ENCODE measurements around the gene ZNF292. TPM values are rescaled to one million over a fixed set of nuclear protein-coding genes. Genes with fewer than 3 reads are reported as not detected.
"Not testable (repeated sequence)": the region's sequence is repeated elsewhere in the genome, so short reads cannot be mapped to it uniquely, and the experiment has no call there.

ZNF292 gene
- total RNA-seq, 1 experiment from 2014 or later = 44.6 TPM

DNA sequence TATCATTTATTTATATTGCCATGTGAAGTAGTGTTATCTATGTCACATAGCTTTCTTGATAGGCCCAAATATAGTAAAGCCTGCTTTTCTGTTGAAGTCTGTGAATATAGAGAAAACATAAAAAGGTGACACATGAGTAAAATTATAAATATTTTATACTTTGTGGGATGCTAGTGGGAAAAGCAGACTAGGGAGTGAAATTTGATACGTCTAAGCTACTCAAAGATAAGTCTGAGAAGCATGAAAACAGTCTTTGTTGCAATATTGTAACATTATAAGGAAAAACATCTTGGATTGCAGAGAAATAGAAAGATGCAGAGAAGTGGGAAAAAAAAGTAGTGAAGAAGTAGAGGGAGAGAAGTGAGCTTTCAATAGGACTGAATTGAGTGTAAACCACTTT, 75.4 kb downstream of the ZNF292 start:
- H3K27ac Mint-ChIP-seq (ENCODE audit: unreplicated experiment) = no peak overlapping the region
- intact Hi-C loops (cut with micrococcal nuclease; ENCODE audit: unreplicated experiment) = loop anchor here (5.0 kb wide), 1 partner anchor 64 kb away; no protein-coding TSS in a partner anchor
- H3K9me3 Mint-ChIP-seq (ENCODE audit: low read depth, unreplicated experiment) = no peaks in the 10 kb centered on the region
- no peak for DNase-seq
- TF ChIP-seq, protein P1, sequence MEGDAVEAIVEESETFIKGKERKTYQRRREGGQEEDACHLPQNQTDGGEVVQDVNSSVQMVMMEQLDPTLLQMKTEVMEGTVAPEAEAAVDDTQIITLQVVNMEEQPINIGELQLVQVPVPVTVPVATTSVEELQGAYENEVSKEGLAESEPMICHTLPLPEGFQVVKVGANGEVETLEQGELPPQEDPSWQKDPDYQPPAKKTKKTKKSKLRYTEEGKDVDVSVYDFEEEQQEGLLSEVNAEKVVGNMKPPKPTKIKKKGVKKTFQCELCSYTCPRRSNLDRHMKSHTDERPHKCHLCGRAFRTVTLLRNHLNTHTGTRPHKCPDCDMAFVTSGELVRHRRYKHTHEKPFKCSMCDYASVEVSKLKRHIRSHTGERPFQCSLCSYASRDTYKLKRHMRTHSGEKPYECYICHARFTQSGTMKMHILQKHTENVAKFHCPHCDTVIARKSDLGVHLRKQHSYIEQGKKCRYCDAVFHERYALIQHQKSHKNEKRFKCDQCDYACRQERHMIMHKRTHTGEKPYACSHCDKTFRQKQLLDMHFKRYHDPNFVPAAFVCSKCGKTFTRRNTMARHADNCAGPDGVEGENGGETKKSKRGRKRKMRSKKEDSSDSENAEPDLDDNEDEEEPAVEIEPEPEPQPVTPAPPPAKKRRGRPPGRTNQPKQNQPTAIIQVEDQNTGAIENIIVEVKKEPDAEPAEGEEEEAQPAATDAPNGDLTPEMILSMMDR (IDR thresholded peaks at IDR 0.05; ENCODE audit: unreplicated experiment) = no peak
- CTCF ChIA-PET = no interaction called here
- no peak overlapping the region for H3K4me3 Mint-ChIP-seq (ENCODE audit: low read depth, unreplicated experiment)
- BruUV-seq (replicated peaks) = no TSS peak
- H3K36me3 Mint-ChIP-seq (ENCODE audit: insufficient read depth, unreplicated experiment) = peaks cover 5% of the 10 kb centered on the region
- no peaks in the 10 kb centered on the region for H3K4me1 Mint-ChIP-seq (ENCODE audit: low read depth, unreplicated experiment)
- H3K27me3 Mint-ChIP-seq (ENCODE audit: unreplicated experiment) = no peaks in the 10 kb centered on the region

DNA sequence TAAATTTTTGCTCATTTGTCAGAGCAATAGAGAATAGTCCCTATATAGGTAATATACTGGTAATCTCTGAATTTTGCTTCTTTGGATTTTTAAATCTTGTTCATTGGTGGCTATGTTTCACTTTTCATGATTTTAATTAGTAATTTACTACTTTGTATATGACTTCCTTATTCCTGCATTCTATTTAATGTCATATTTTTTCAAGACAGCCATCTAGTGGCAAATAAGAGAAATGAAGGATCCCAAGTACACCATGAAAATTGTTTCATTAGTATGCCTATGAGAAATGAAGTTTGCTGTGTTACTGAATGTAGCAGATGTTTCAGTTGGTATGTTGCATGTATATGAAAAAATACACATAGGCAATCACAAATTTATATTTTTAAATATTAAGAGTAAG, 82.4 kb downstream of the ZNF292 start:
- CTCF ChIA-PET = interaction anchor here (0.6 to 0.7 kb wide), 3 partner anchors 25 to 1734 kb away, joined by 3 to 5 read pairs (median 3); no protein-coding TSS in a partner anchor
- H3K4me1 Mint-ChIP-seq (ENCODE audit: low read depth, unreplicated experiment) = no peaks in the 10 kb centered on the region
- no peak overlapping the region for H3K4me3 Mint-ChIP-seq (ENCODE audit: low read depth, unreplicated experiment)
- peaks cover 7% of the 10 kb centered on the region for H3K36me3 Mint-ChIP-seq (ENCODE audit: insufficient read depth, unreplicated experiment)
- no peak for DNase-seq
- BruUV-seq (replicated peaks) = no TSS peak
- H3K27ac Mint-ChIP-seq (ENCODE audit: unreplicated experiment) = no peak overlapping the region
- intact Hi-C loops (cut with micrococcal nuclease; ENCODE audit: unreplicated experiment) = loop anchor here (2.0 to 5.0 kb wide), 2 partner anchors 99 to 171 kb away; no protein-coding TSS in a partner anchor
- no peaks in the 10 kb centered on the region for H3K9me3 Mint-ChIP-seq (ENCODE audit: low read depth, unreplicated experiment)
- TF ChIP-seq, protein P1 (IDR thresholded peaks at IDR 0.05; ENCODE audit: unreplicated experiment) = peak; percentile 48
- H3K27me3 Mint-ChIP-seq (ENCODE audit: unreplicated experiment) = no peaks in the 10 kb centered on the region

DNA sequence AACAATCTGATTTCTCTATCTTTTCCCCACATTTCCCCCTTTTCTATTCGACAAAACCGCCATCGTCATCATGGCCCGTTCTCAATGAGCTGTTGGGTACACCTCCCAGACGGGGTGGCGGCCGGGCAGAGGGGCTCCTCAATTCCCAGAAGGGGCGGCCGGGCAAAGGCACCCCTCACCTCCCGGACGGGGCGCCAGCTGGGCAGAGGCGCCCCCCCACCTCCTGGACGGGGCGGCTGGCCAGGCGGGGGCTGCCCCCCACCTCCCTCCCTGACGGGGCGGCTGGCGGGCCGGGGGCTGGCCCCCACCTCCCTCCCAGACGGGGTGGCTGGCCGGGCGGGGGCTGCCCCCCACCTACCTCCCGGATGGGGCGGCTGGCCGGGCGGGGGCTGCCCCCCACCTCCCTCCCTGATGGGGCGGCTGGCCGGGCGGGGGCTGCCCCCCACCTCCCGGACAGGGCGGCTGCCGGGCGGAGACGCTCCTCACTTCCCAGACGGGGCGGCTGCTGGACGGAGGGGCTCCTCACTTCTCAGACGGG, 83.8 kb downstream of the ZNF292 start:
- H3K36me3 Mint-ChIP-seq (ENCODE audit: insufficient read depth, unreplicated experiment); BruUV-seq (replicated peaks): not testable (repeated sequence)

DNA sequence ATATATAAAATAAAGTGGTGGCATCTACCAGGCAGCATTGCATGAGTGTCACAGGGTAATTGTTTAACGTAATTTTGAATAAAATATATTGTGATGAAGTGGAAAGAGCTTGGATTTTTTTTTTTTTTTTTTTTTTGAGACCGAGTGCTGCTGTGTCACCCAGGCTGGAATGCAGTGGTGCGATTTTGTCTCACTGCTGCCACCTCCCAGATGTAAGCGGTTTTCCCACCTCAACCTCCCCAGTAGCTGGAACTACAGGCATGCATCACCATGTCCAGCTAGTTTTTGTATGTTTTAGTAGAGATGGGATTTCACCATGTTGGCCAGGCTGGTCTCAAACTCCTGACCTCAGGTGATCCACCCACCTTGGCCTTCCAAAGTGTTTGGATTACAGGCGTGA, 85.9 kb downstream of the ZNF292 start:
- no peaks in the 10 kb centered on the region for H3K4me1 Mint-ChIP-seq (ENCODE audit: low read depth, unreplicated experiment)
- DNase-seq = no peak
- BruUV-seq (replicated peaks) = no TSS peak
- H3K27ac Mint-ChIP-seq (ENCODE audit: unreplicated experiment) = no peak overlapping the region
- no peaks in the 10 kb centered on the region for H3K9me3 Mint-ChIP-seq (ENCODE audit: low read depth, unreplicated experiment)
- TF ChIP-seq, protein P1 (IDR thresholded peaks at IDR 0.05; ENCODE audit: unreplicated experiment) = no peak
- H3K36me3 Mint-ChIP-seq (ENCODE audit: insufficient read depth, unreplicated experiment) = peaks cover 7% of the 10 kb centered on the region
- CTCF ChIA-PET = interaction anchor here (0.7 to 1.0 kb wide), 3 partner anchors 95 to 162 kb away, joined by 3 to 5 read pairs (median 4); no protein-coding TSS in a partner anchor
- H3K4me3 Mint-ChIP-seq (ENCODE audit: low read depth, unreplicated experiment) = no peak overlapping the region
- intact Hi-C loops (cut with micrococcal nuclease; ENCODE audit: unreplicated experiment) = no loop called here
- no peaks in the 10 kb centered on the region for H3K27me3 Mint-ChIP-seq (ENCODE audit: unreplicated experiment)

More for the DNA sequence above, 83.8 kb downstream of the ZNF292 start:
- intact Hi-C loops (cut with micrococcal nuclease; ENCODE audit: unreplicated experiment) = loop anchor here (5.0 kb wide), 1 partner anchor 172 kb away; no protein-coding TSS in a partner anchor
- H3K4me1 Mint-ChIP-seq (ENCODE audit: low read depth, unreplicated experiment); H3K27ac Mint-ChIP-seq (ENCODE audit: unreplicated experiment); H3K4me3 Mint-ChIP-seq (ENCODE audit: low read depth, unreplicated experiment); DNase-seq; CTCF ChIA-PET; H3K27me3 Mint-ChIP-seq (ENCODE audit: unreplicated experiment); H3K9me3 Mint-ChIP-seq (ENCODE audit: low read depth, unreplicated experiment): not testable (repeated sequence)

DNA sequence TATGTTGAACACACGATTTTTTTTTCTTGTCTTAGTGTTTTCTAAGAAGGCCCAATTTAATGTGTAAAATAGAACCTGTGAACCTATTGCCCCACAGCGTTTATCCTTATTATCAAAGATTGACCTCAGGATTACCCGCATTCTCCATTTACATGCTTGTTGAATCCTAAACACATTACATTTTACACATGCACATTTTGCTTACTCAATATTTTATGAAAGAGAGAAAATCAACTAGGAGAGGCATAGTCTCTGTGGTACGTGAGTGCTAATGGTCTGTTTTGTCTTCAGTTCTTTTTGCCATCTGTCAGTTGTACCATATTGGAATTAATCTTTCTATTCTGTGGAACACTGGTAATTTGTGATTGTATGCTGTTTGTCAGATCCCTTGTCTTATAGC, 86.9 kb downstream of the ZNF292 start:
- TF ChIP-seq, protein P1 (IDR thresholded peaks at IDR 0.05; ENCODE audit: unreplicated experiment) = no peak
- CTCF ChIA-PET = no interaction called here
- no peaks in the 10 kb centered on the region for H3K4me1 Mint-ChIP-seq (ENCODE audit: low read depth, unreplicated experiment)
- no peak for DNase-seq
- H3K27me3 Mint-ChIP-seq (ENCODE audit: unreplicated experiment) = no peaks in the 10 kb centered on the region
- H3K36me3 Mint-ChIP-seq (ENCODE audit: insufficient read depth, unreplicated experiment) = peaks cover 11% of the 10 kb centered on the region
- H3K4me3 Mint-ChIP-seq (ENCODE audit: low read depth, unreplicated experiment) = no peak overlapping the region
- H3K27ac Mint-ChIP-seq (ENCODE audit: unreplicated experiment) = no peak overlapping the region
- no peaks in the 10 kb centered on the region for H3K9me3 Mint-ChIP-seq (ENCODE audit: low read depth, unreplicated experiment)
- BruUV-seq (replicated peaks) = no TSS peak
- intact Hi-C loops (cut with micrococcal nuclease; ENCODE audit: unreplicated experiment) = no loop called here

Data from Calu3 (cell line).